H1 (cell line): ENCODE data around the gene TBK1. TPM values are rescaled to one million over a fixed set of nuclear protein-coding genes. Genes with fewer than 3 reads are reported as not detected.

Experiments
- CTCF ChIA-PET: fragments of 300-600 bp; sonication (Branson Sonifier 250); formaldehyde crosslinking; loops from one replicate; lab custom pipeline; 2021; ENCODE audit not compliant: partially characterized antibody; lab: Charles Lee
- POLR2A ChIA-PET: fragments of 300-600 bp; sonication (Branson Sonifier 250); formaldehyde crosslinking; loops from one replicate; lab custom pipeline; 2021; ENCODE audit warnings: inconsistent platforms; ENCODE audit not compliant: partially characterized antibody; lab: Charles Lee
- DNase-seq, 2 experiments: peaks; one replicate each; pipeline versions ENCODE4 v3.0.0 to v3.0.0-alpha.2; 2010 to 2022; ENCODE audit warnings: low spot score in 2 of 2, low read depth in 1 of 2, mixed read lengths in 1 of 2
- FAIRE-seq: peaks from 2 replicates; lab custom pipeline; 2011; peaks lifted over from hg19 to GRCh38; lab: Jason Lieb, UNC
- H2AFZ ChIP-seq: 2 replicates; pipeline ENCODE4 v1.8.1; 2012; ENCODE audit warnings: low read length, inconsistent platforms
- H2AK5ac ChIP-seq: 2 replicates; pipeline ENCODE4 v1.6.1; 2013; ENCODE audit warnings: low read depth, low read length
- H2BK120ac ChIP-seq: replicated peaks from 2 replicates; pipeline ENCODE3; 2013; ENCODE audit warnings: low read depth, low read length, inconsistent platforms
- H2BK12ac ChIP-seq: 2 replicates; pipeline ENCODE4 v1.6.1; 2013; ENCODE audit warnings: low read depth, low read length
- H2BK15ac ChIP-seq: 2 replicates; pipeline ENCODE4 v1.6.1; 2013; ENCODE audit warnings: low read length
- H2BK20ac ChIP-seq: 2 replicates; pipeline ENCODE4 v1.6.1; 2013; ENCODE audit warnings: low read length
- H2BK5ac ChIP-seq: 2 replicates; pipeline ENCODE4 v1.6.1; 2013; ENCODE audit warnings: low read depth, low read length
- H3K14ac ChIP-seq: 2 replicates; pipeline ENCODE4 v1.6.1; 2013; ENCODE audit warnings: inconsistent platforms; ENCODE audit not compliant: insufficient read length
- H3K18ac ChIP-seq: 2 replicates; pipeline ENCODE4 v1.6.1; 2013; ENCODE audit warnings: low read length; ENCODE audit errors: extremely low read depth
- H3K23ac ChIP-seq: 2 replicates; pipeline ENCODE4 v1.6.1; 2013; ENCODE audit warnings: inconsistent platforms; ENCODE audit not compliant: insufficient read length
- H3K23me2 ChIP-seq: 2 replicates; pipeline ENCODE4 v1.6.1; 2013; ENCODE audit warnings: low read depth, low read length
- H3K27ac ChIP-seq: 2 replicates; pipeline ENCODE4 v1.6.1; 2011; ENCODE audit warnings: low read depth, low read length, inconsistent platforms
- H3K27me3 ChIP-seq, 4 experiments: replicated peaks in 1 of 4; 1 replicate in 1 of 4; 2 replicates in 3 of 4; pipeline versions ENCODE4 v1.6.1 to v1.8.1; 2011 to 2013; ENCODE audit warnings: low read length in 3 of 4, mild to moderate bottlenecking in 3 of 4, inconsistent platforms in 2 of 4, mixed read lengths in 2 of 4, moderate library complexity in 1 of 4; ENCODE audit not compliant: control insufficient read depth in 3 of 4, insufficient read depth in 3 of 4; ENCODE audit errors: extremely low read depth in 1 of 4
- H3K36me3 ChIP-seq, 4 experiments: 2 replicates each; pipeline versions ENCODE4 v1.6.1 to v1.8.1; 2011 to 2013; ENCODE audit warnings: mild to moderate bottlenecking in 4 of 4, low read length in 3 of 4, moderate library complexity in 2 of 4, control low read depth in 1 of 4, inconsistent platforms in 1 of 4; ENCODE audit not compliant: insufficient read depth in 4 of 4, control insufficient read depth in 2 of 4
- H3K4ac ChIP-seq: replicated peaks from 2 replicates; pipeline ENCODE3; 2013; ENCODE audit warnings: low read length, low read depth, mixed read lengths, inconsistent platforms; ENCODE audit not compliant: insufficient read length
- H3K4me1 ChIP-seq, 4 experiments: replicated peaks in 1 of 4; 1 replicate in 1 of 4; 2 replicates in 3 of 4; pipeline versions ENCODE4 v1.6.1 to v1.8.1; 2011 to 2013; ENCODE audit warnings: low read length in 3 of 4, inconsistent platforms in 2 of 4, mixed read lengths in 1 of 4; ENCODE audit not compliant: insufficient read depth in 4 of 4, control insufficient read depth in 3 of 4
- H3K4me2 ChIP-seq, 2 experiments: 2 replicates each; pipeline versions ENCODE4 v1.6.1 to v1.8.1; 2011 to 2013; ENCODE audit warnings: low read depth in 2 of 2, low read length in 2 of 2, control low read depth in 1 of 2, inconsistent platforms in 1 of 2, mild to moderate bottlenecking in 1 of 2; ENCODE audit not compliant: insufficient read depth in 1 of 2
- H3K4me3 ChIP-seq, 4 experiments: fragments of 200-600, 300-600 bp in 1 of 4; sonication (generic), shearing (Covaris generic), sonication (Bioruptor Twin) in 1 of 4; 2 replicates each; pipeline versions ENCODE4 v1.5.1 to v1.8.1; 2011 to 2016; ENCODE audit warnings: low read length in 4 of 4, low read depth in 3 of 4, control low read depth in 2 of 4, inconsistent platforms in 2 of 4, mild to moderate bottlenecking in 2 of 4, mixed read lengths in 1 of 4, moderate library complexity in 1 of 4; ENCODE audit not compliant: insufficient read depth in 2 of 4; ENCODE audit errors: extremely low read depth in 1 of 4
- H3K56ac ChIP-seq: replicated peaks from 2 replicates; pipeline ENCODE3; 2013; ENCODE audit warnings: low read depth, mild to moderate bottlenecking, mixed read lengths, low read length, inconsistent platforms; ENCODE audit not compliant: insufficient read length
- H3K79me1 ChIP-seq: 2 replicates; pipeline ENCODE4 v1.6.1; 2013; ENCODE audit warnings: low read depth, low read length, control low read depth
- H3K79me2 ChIP-seq, 2 experiments: 2 replicates each; pipeline versions ENCODE4 v1.6.1 to v1.8.1; 2012 to 2013; ENCODE audit warnings: low read length in 2 of 2, mild to moderate bottlenecking in 2 of 2, inconsistent platforms in 1 of 2; ENCODE audit not compliant: insufficient read depth in 2 of 2, control insufficient read depth in 1 of 2
- H3K9ac ChIP-seq, 4 experiments: replicated peaks in 1 of 4; 1 replicate in 1 of 4; 2 replicates in 3 of 4; pipeline versions ENCODE4 v1.6.1 to v1.8.1; 2011 to 2013; ENCODE audit warnings: low read depth in 3 of 4, low read length in 3 of 4, control low read depth in 2 of 4, mild to moderate bottlenecking in 2 of 4, moderate library complexity in 2 of 4, inconsistent platforms in 1 of 4; ENCODE audit errors: extremely low read depth in 1 of 4
- H3K9me3 ChIP-seq, 2 experiments: 2 replicates each; pipeline versions ENCODE4 v1.6.1 to v1.8.1; 2012 to 2013; ENCODE audit warnings: mild to moderate bottlenecking in 2 of 2, moderate library complexity in 2 of 2, control low read depth in 1 of 2, inconsistent platforms in 1 of 2, low read depth in 1 of 2, low read length in 1 of 2, mixed read lengths in 1 of 2; ENCODE audit not compliant: insufficient read depth in 2 of 2
- H4K20me1 ChIP-seq, 2 experiments: replicated peaks in 1 of 2; 2 replicates each; pipeline versions ENCODE3 to v1.8.1; 2011 to 2013; ENCODE audit warnings: inconsistent platforms in 2 of 2, low read length in 2 of 2, mild to moderate bottlenecking in 1 of 2; ENCODE audit not compliant: insufficient read depth in 2 of 2, control insufficient read depth in 1 of 2
- H4K5ac ChIP-seq: 2 replicates; pipeline ENCODE4 v1.6.1; 2013; ENCODE audit warnings: low read length, low read depth, mixed read lengths, inconsistent platforms; ENCODE audit not compliant: insufficient read length
- H4K8ac ChIP-seq: 2 replicates; pipeline ENCODE4 v1.8.0; 2013; ENCODE audit warnings: mild to moderate bottlenecking, moderate library complexity, low read length, inconsistent platforms; ENCODE audit not compliant: insufficient read depth; ENCODE audit errors: extremely low read depth
- H4K91ac ChIP-seq: replicated peaks from 2 replicates; pipeline ENCODE3; 2013; ENCODE audit warnings: low read length, mixed read lengths, inconsistent platforms; ENCODE audit not compliant: insufficient read length
- PHF8 ChIP-seq: fragments of 200-600 bp; sonication (generic); conservative IDR thresholded peaks from 2 replicates; pipeline ENCODE4 v1.7.1; 2012; ENCODE audit warnings: low read depth, mild to moderate bottlenecking, inconsistent platforms, low read length, moderate library complexity
- RBBP5 ChIP-seq: IDR thresholded peaks from 2 replicates; pipeline ENCODE4 v1.7.1; 2012; ENCODE audit warnings: low read depth, mild to moderate bottlenecking, inconsistent platforms, low read length, moderate library complexity, borderline replicate concordance
- SP1 ChIP-seq: IDR thresholded peaks from 2 replicates; pipeline ENCODE4 v1.6.1; 2011; ENCODE audit warnings: low read depth, low read length
- SP2 ChIP-seq: IDR thresholded peaks from 2 replicates; pipeline ENCODE4 v1.6.1; 2012; ENCODE audit warnings: mild to moderate bottlenecking, low read length, inconsistent platforms
- WGBS, 2 experiments: shearing (Covaris generic) in 1 of 2; methylation state at CpG; one replicate each; pipeline versions ENCODE4 v1.1.6 to v1.1.7; 2013 to 2015; ENCODE audit warnings: low lambda C conversion rate in 2 of 2, mixed read lengths in 2 of 2, inconsistent platforms in 1 of 2, low coverage in 1 of 2, missing lambda C conversion rate in 1 of 2; ENCODE audit not compliant: insufficient replicate concordance in 2 of 2, insufficient coverage in 1 of 2, insufficient read length in 1 of 2; ENCODE audit errors: extremely low coverage in 1 of 2, missing lambda C conversion rate in 1 of 2; 5-methylcytosine and 5-hydroxymethylcytosine counted together
- polyA plus RNA-seq, 7 experiments: library from polyadenylated mRNA; depleted of rRNA in 3 of 7; stranded (reverse) in 5 of 7; unstranded in 2 of 7; fragments of >200 nt in 5 of 7; fragments of 200-250 nt in 2 of 7; gene quantifications; 1 replicate in 5 of 7; 2 replicates in 1 of 7; 4 replicates in 1 of 7; pipeline versions ENCODE4 v1.2.1 to v1.2.3, GENCODE V29; 2011 to 2013; ENCODE audit warnings: missing spikeins in 2 of 7, mixed read lengths in 2 of 7
- total RNA-seq: library from RNA; stranded (reverse); fragmentation: NEBNext Ultra II Directional; extraction: Animal tissue kit (Norgen Biotek cat#: 25700); gene quantifications from 2 replicates; pipeline ENCODE4 v1.2.1, GENCODE V29; 2021

Gene TBK1
- total and polyA plus RNA-seq, 2 of the 8 experiments (the other 6 are each of a cell fraction or from before 2014, with no cell fraction given), result 5.3 to 20.4 TPM

DNA sequence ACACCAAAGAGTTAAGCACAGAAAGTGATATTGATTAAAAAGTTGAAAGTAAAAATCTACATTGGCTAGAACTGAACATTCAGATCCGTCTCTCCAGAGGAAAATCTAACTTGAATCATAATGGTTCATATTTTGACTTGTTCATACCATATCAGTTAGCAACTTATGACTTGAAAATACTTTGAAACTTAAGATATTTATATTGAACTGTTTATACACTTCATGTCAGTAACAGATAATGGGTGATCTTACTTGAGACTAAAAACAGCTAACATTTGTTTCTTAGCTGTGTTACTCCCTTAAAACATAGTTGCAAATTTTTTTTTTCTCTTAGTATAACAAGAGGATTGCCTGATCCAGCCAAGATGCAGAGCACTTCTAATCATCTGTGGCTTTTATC is 3.6 kb downstream of the TBK1 start:
- Histone ChIP-seq H3K36me3 (peaks cover 0 to 21% (median 6%) of the 10 kb centered on the region in 4 experiments; a peak in 5 of 8 replicates), H4K20me1 (peaks cover 0 to 5% of the 10 kb centered on the region in 2 experiments), H4K91ac (no peak overlapping the region), H3K9ac (no peak overlapping the region), H2BK5ac (no peak overlapping the region), H3K23ac (no peak overlapping the region), H3K4me2 (no peak overlapping the region), H3K23me2 (peaks cover 4% of the 10 kb centered on the region; the same call in 1 of the 2 replicates), H3K27ac (no peak overlapping the region), H3K27me3 (no peaks in the 10 kb centered on the region), H2AFZ (no peak overlapping the region), H3K9me3 (no peaks in the 10 kb centered on the region), H3K56ac (no peak overlapping the region), H3K79me1 (no peaks in the 10 kb centered on the region), H2BK120ac (no peak overlapping the region), H2AK5ac (no peak overlapping the region), H4K5ac (no peak overlapping the region), H2BK15ac (no peak overlapping the region), H3K4me1 (0 out of 7 replicates have a peak, but pooled peaks cover 0 to 12% (median 0%) of the 10 kb centered on the region in 4 experiments), H3K14ac (no peak overlapping the region), H3K4me3 (no peak overlapping the region), H3K18ac (no peak overlapping the region), H4K8ac (no peak overlapping the region), H2BK12ac (no peak overlapping the region), H3K4ac (no peak overlapping the region), H3K79me2 (peaks cover 3 to 72% of the 10 kb centered on the region in 2 experiments; a peak in 3 of 4 replicates), H2BK20ac (no peak overlapping the region)
- ChIA-PET CTCF (no interaction called here), POLR2A (interaction anchor here (1.2 kb wide), 1 partner anchor 10 kb away, joined by 5 read pairs; no protein-coding TSS in a partner anchor)
- no peak for DNase-seq
- WGBS, 2 experiments, result 92% methylated on average over 1 of the region's 1 CpG; no CpG with 5 or more reads in 1 of the 2 experiments
- no peak for FAIRE-seq
- TF ChIP-seq RBBP5 (no peak), SP1 (no peak), PHF8 (no peak), SP2 (no peak)
